Panc1 (cell line): ENCODE results near the gene ZNF324B. TPM values are rescaled to one million over a fixed set of nuclear protein-coding genes. Genes with fewer than 3 reads are reported as not detected.

Source experiments
- ATAC-seq: fragments of 200-7000 bp; cut with Tn5 transposase; 2 replicates; pipeline ENCODE4 v1.9.1; 2020; ENCODE audit warnings: mild to moderate bottlenecking, moderate library complexity
- BruUV-seq: library from RNA; stranded (reverse); fragments of 400-500 nt; replicated peaks from 2 replicates; lab custom pipeline; 2021; lab: Mats Ljungman, UMichigan
- CTCF ChIA-PET: fragments of 300-600 bp; sonication (Branson Sonifier 250); formaldehyde crosslinking; loops from one replicate; lab custom pipeline; 2022; ENCODE audit warnings: antibody characterized with exemption; lab: Charles Lee
- POLR2A ChIA-PET: fragments of 300-600 bp; sonication (Branson Sonifier 250); formaldehyde crosslinking; loops from one replicate; lab custom pipeline; 2022; ENCODE audit warnings: antibody characterized with exemption; lab: Charles Lee
- DNase-seq: peaks from one replicate; pipeline ENCODE4 v3.0.0-alpha.2; 2010; ENCODE audit warnings: low read depth, low spot score
- H3K27ac ChIP-seq: 2 replicates; pipeline ENCODE4 v1.5.1; 2011; ENCODE audit warnings: mild to moderate bottlenecking, low read length, inconsistent platforms
- H3K27me3 ChIP-seq: fragments of 200-500 bp; sonication (Bioruptor generic); 2 replicates; pipeline ENCODE4 v1.6.0; 2014; ENCODE audit warnings: low read length, inconsistent platforms; ENCODE audit not compliant: control insufficient read depth, insufficient read depth
- H3K36me3 ChIP-seq: fragments of 200-500 bp; sonication (Bioruptor generic); 2 replicates; pipeline ENCODE4 v1.5.1; 2014; ENCODE audit warnings: inconsistent platforms, mild to moderate bottlenecking, low read length, moderate library complexity; ENCODE audit not compliant: control insufficient read depth, insufficient read depth
- H3K4me1 ChIP-seq: 2 replicates; pipeline ENCODE4 v1.5.1; 2011; ENCODE audit warnings: inconsistent platforms, mild to moderate bottlenecking, low read length, moderate library complexity; ENCODE audit not compliant: control insufficient read depth, insufficient read depth
- H3K4me3 ChIP-seq, 2 experiments: 2 replicates each; pipeline ENCODE4 v1.5.1; 2011 to 2012; ENCODE audit warnings: low read depth in 2 of 2, low read length in 2 of 2, mild to moderate bottlenecking in 2 of 2, inconsistent platforms in 1 of 2, moderate library complexity in 1 of 2
- H3K9me3 ChIP-seq: fragments of 200-500 bp; sonication (Bioruptor generic); 2 replicates; pipeline ENCODE4 v1.5.1; 2014; ENCODE audit warnings: low read depth, mild to moderate bottlenecking, inconsistent platforms, low read length, moderate library complexity; ENCODE audit not compliant: control insufficient read depth, insufficient read depth
- CTCF ChIP-seq: fragments of 450-650 bp; IDR thresholded peaks from 2 replicates; pipeline ENCODE4 v1.5.1; 2017; ENCODE audit warnings: mild to moderate bottlenecking
- POLR2AphosphoS5 ChIP-seq: IDR thresholded peaks from 2 replicates; pipeline ENCODE4 v1.6.1; 2012; ENCODE audit warnings: mild to moderate bottlenecking, low read depth, low read length, moderate library complexity
- REST ChIP-seq, 2 experiments: IDR thresholded peaks; 2 replicates each; pipeline ENCODE4 v1.6.1; 2011 to 2012; ENCODE audit warnings: low read depth in 2 of 2, control low read depth in 1 of 2, low read length in 1 of 2, mild to moderate bottlenecking in 1 of 2, moderate library complexity in 1 of 2; ENCODE audit not compliant: insufficient read depth in 1 of 2
- SIN3A ChIP-seq: IDR thresholded peaks from 2 replicates; pipeline ENCODE4 v1.6.1; 2012; ENCODE audit warnings: low read depth, mild to moderate bottlenecking, low read length, moderate library complexity, borderline replicate concordance; ENCODE audit not compliant: insufficient read depth
- TCF7L2 ChIP-seq: IDR thresholded peaks from 2 replicates; pipeline ENCODE4 v1.6.1; 2011; ENCODE audit warnings: mild to moderate bottlenecking, low read depth, low read length, inconsistent platforms
- in situ Hi-C: cut with HindIII; loops from 2 replicates; pipeline ENCODE4 v1.10.0; 2016; ENCODE audit warnings: low sequenced_read_pairs, low pct_unique_long_range_greater_than_20kb
- intact Hi-C: fragments of 100-400 bp; cut with micrococcal nuclease; formaldehyde crosslinking; loops from one replicate; pipeline ENCODE4 v1.10.0; 2022; ENCODE audit not compliant: unreplicated experiment
- total RNA-seq: library from RNA; stranded (reverse); gene quantifications from one replicate; pipeline ENCODE4 v1.2.1, GENCODE V29; 2021; ENCODE audit not compliant: unreplicated experiment

The ZNF324B gene
- total RNA-seq, 1 experiment from 2014 or later, result 7.8 TPM

- in situ Hi-C loops (no loop called here), intact Hi-C loops (no loop called here)
- H3K4me3 ChIP-seq, result no peak overlapping the region
- TF ChIP-seq POLR2AphosphoS5 (no peak), SIN3A (no peak), TCF7L2 (no peak), CTCF (no peak), REST (IDR thresholded peaks at IDR 0.05; ENCODE audit: insufficient read depth in 1 of 2, low read depth in 2 of 2, low read length in 1 of 2) (no peak)
- peaks cover 4% of the 10 kb centered on the region; the same call in 1 of the 2 replicates for H3K9me3 ChIP-seq
- ATAC-seq (no peak), DNase-seq (no peak)
- peaks cover 8% of the 10 kb centered on the region; the same call in 1 of the 2 replicates for H3K36me3 ChIP-seq
- BruUV-seq, result TSS peak; percentile 51
- ChIA-PET CTCF (no interaction called here), POLR2A (interaction anchor here (0.5 kb wide), 1 partner anchor 46 kb away, joined by 6 read pairs; no protein-coding TSS in a partner anchor)
- H3K27ac ChIP-seq, result no peak overlapping the region
- no peaks in the 10 kb centered on the region for H3K4me1 ChIP-seq
- H3K27me3 ChIP-seq, result no peaks in the 10 kb centered on the region
Measured at GRCh38 chr19:58417071-58417470, 34.4 kb upstream of the ZNF324B start.

- Histone ChIP-seq H3K4me1 (no peaks in the 10 kb centered on the region), H3K36me3 (no peaks in the 10 kb centered on the region), H3K9me3 (peaks cover 19% of the 10 kb centered on the region), H3K27me3 (no peaks in the 10 kb centered on the region), H3K4me3 (no peak overlapping the region), H3K27ac (no peak overlapping the region)
- POLR2A ChIA-PET, result no interaction called here
- intact Hi-C loops, result no loop called here
- CTCF ChIA-PET, result no interaction called here
- BruUV-seq, result no TSS peak
- ATAC-seq (no peak), DNase-seq (no peak)
- TF ChIP-seq REST (IDR thresholded peaks at IDR 0.05; ENCODE audit: insufficient read depth in 1 of 2, low read depth in 2 of 2, low read length in 1 of 2), result no peak
- TF ChIP-seq SIN3A, result no peak
- TF ChIP-seq CTCF, result no peak
- TF ChIP-seq TCF7L2, result no peak
- TF ChIP-seq POLR2AphosphoS5, result no peak
- in situ Hi-C loops, result no loop called here
Measured at GRCh38 chr19:58428617-58429016, 22.8 kb upstream of the ZNF324B start.
